ENCODE results near the gene AUTS2.

Gene AUTS2

GRCh38 chr7:70142247-70142932, 544.1 kb downstream of the AUTS2 start:
- no peak for DNase-seq

- DNase-seq, result no peak
These were observed 545.1 kb downstream of the AUTS2 start for GRCh38 chr7:70143075-70144044.

GRCh38 chr7:70148997-70149396, 550.7 kb downstream of the AUTS2 start:
- no peak for DNase-seq

GRCh38 chr7:70152313-70152712, 554.0 kb downstream of the AUTS2 start:
- no peak for DNase-seq

- DNase-seq, result no peak
These were observed 555.7 kb downstream of the AUTS2 start for GRCh38 chr7:70153933-70154332.

- no peak for DNase-seq
These were observed 556.4 kb downstream of the AUTS2 start for GRCh38 chr7:70154521-70155180.

GRCh38 chr7:70156057-70156456, 557.8 kb downstream of the AUTS2 start:
- DNase-seq, result no peak

- no peak for DNase-seq
These were observed 560.8 kb downstream of the AUTS2 start for GRCh38 chr7:70159121-70159520.

GRCh38 chr7:70165477-70166170, 567.3 kb downstream of the AUTS2 start:
- DNase-seq, result no peak

- DNase-seq, result no peak
These were observed 573.2 kb downstream of the AUTS2 start for GRCh38 chr7:70171369-70171920.

- peak in 1 of 5 experiments; percentile 65 for DNase-seq
These were observed 578.9 kb downstream of the AUTS2 start for GRCh38 chr7:70177166-70177565.

GRCh38 chr7:70178211-70178610, 579.9 kb downstream of the AUTS2 start:
- no peak for DNase-seq

- peak in 1 of 5 experiments; percentile 12 for DNase-seq
These were observed 580.5 kb downstream of the AUTS2 start for GRCh38 chr7:70178787-70179186.

GRCh38 chr7:70182521-70182920, 584.2 kb downstream of the AUTS2 start:
- no peak for DNase-seq

- DNase-seq, result no peak
These were observed 585.0 kb downstream of the AUTS2 start for GRCh38 chr7:70183278-70183677.

GRCh38 chr7:70188901-70189650, 590.8 kb downstream of the AUTS2 start:
- DNase-seq, result no peak

- DNase-seq, result no peak
These were observed 591.5 kb downstream of the AUTS2 start for GRCh38 chr7:70189776-70190175.

GRCh38 chr7:70190281-70190680, 592.0 kb downstream of the AUTS2 start:
- DNase-seq, result no peak

GRCh38 chr7:70193514-70193913, 595.2 kb downstream of the AUTS2 start:
- peak in 2 of 5 experiments; percentile 2 to 13 for DNase-seq

- DNase-seq, result peak in 1 of 5 experiments; percentile 3
These were observed 610.2 kb downstream of the AUTS2 start for GRCh38 chr7:70208236-70209063.

Measured in T-helper 2 cell (primary cell).